ENCODE measurements around the gene REXO4. TPM values are rescaled to one million over a fixed set of nuclear protein-coding genes. Genes with fewer than 3 reads are reported as not detected.

The REXO4 gene
- polyA plus RNA-seq, 1 donor from 2014 or later, result 16.1 TPM

DNA sequence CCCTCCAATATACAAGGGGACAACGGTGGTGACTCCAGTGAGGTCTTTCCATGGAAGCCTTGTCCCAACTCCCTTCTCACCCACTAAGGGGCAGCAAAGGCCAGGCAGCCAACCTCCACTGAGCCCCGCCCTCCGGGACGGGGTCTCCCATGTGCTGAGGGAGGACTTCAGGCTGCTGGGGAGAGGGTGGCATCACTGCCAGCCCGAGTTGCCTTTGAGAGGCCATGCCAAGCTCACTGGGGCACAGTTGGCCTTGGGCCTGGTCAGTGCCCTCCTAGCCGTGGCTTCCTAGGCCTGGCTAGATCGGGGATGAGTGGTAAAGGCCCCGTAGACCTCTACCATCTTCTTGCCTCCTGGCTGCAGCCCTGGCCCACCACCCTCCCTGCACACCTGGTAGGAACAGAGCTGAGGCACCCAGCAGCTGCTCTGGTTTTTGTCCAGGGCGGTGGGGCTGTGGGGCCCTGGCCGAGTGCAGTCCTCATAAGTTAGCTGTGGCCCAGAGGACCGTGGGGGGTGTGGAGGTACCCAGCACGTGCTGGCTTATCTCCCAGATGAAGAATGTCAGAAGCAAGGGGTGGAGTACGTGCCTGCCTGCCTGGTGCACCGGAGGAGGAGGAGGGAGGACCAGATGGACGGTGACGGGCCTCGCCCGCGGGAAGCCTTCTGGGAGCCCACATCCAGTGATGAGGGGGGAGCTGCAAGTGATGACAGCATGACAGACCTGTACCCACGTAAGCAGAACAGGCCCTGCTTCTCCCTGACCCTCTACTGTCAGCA lies 58.2 kb downstream of the REXO4 start:
- Histone ChIP-seq H3K36me3 (ENCODE audit: insufficient read depth, low read length) (no peaks in the 10 kb centered on the region), H3K79me2 (replicated peaks; ENCODE audit: insufficient read depth, low read length) (peaks cover 16% of the 10 kb centered on the region), H3K9ac (ENCODE audit: low read length) (no peak overlapping the region), H3K27me3 (ENCODE audit: insufficient read depth, low read depth, low read length) (no peaks in the 10 kb centered on the region), H3K9me3 (ENCODE audit: low read length) (no peaks in the 10 kb centered on the region), H3F3A (ENCODE audit: insufficient read depth, low read length, poor library complexity, severe bottlenecking) (no peaks in the 10 kb centered on the region), H4K20me1 (ENCODE audit: insufficient read depth) (no peaks in the 10 kb centered on the region), H2AFZ (ENCODE audit: low read depth, low read length) (no peak overlapping the region), H3K27ac (ENCODE audit: low read length) (no peak overlapping the region), H3K9me2 (ENCODE audit: insufficient read depth, low read length) (no peaks in the 10 kb centered on the region), H3K4me3 (ENCODE audit: low read length) (no peak overlapping the region), H3K4me2 (ENCODE audit: low read length) (no peak overlapping the region)
- no peak for TF ChIP-seq EP300 (conservative IDR thresholded peaks at IDR 0.05; ENCODE audit: poor library complexity, severe bottlenecking)
- no peak for TF ChIP-seq TAF1 (IDR thresholded peaks at IDR 0.05; ENCODE audit: low read depth)
- TF ChIP-seq SMC3 (conservative IDR thresholded peaks at IDR 0.05; ENCODE audit: poor library complexity), result no peak
- peak; percentile 30 for TF ChIP-seq RAD21 (conservative IDR thresholded peaks at IDR 0.05)
- no peak for TF ChIP-seq EZH2 (IDR thresholded peaks at IDR 0.05; ENCODE audit: borderline replicate concordance, insufficient read depth, low read length, poor library complexity, severe bottlenecking)
- TF ChIP-seq POLR2AphosphoS5 (IDR thresholded peaks at IDR 0.05), result no peak
- no peak for TF ChIP-seq CTCF (IDR thresholded peaks at IDR 0.05; ENCODE audit: poor library complexity, severe bottlenecking)

GRCh38 chr9:133357656-133358055 lies 60.2 kb downstream of the REXO4 start:
- peak overlapping the region; percentile 95 for H3K4me3 ChIP-seq (ENCODE audit: low read length)
- H3K27ac ChIP-seq (ENCODE audit: low read length), result no peak overlapping the region
- H3K9me3 ChIP-seq (ENCODE audit: low read length), result no peaks in the 10 kb centered on the region
- peak overlapping the region; percentile 80 for H3K4me2 ChIP-seq (ENCODE audit: low read length)
- H4K20me1 ChIP-seq (ENCODE audit: insufficient read depth), result no peaks in the 10 kb centered on the region
- no peaks in the 10 kb centered on the region for H3K36me3 ChIP-seq (ENCODE audit: insufficient read depth, low read length)
- peak overlapping the region; percentile 80 for H3K9ac ChIP-seq (ENCODE audit: low read length)
- no peaks in the 10 kb centered on the region for H3K9me2 ChIP-seq (ENCODE audit: insufficient read depth, low read length)
- H3F3A ChIP-seq (ENCODE audit: insufficient read depth, low read length, poor library complexity, severe bottlenecking), result no peaks in the 10 kb centered on the region
- no peak overlapping the region for H2AFZ ChIP-seq (ENCODE audit: low read depth, low read length)
- H3K79me2 ChIP-seq (replicated peaks; ENCODE audit: insufficient read depth, low read length), result peaks cover 16% of the 10 kb centered on the region
- H3K27me3 ChIP-seq (ENCODE audit: insufficient read depth, low read depth, low read length), result no peaks in the 10 kb centered on the region
- TF ChIP-seq REST (IDR thresholded peaks at IDR 0.05; ENCODE audit: borderline replicate concordance) (no peak), SMC3 (conservative IDR thresholded peaks at IDR 0.05; ENCODE audit: poor library complexity) (no peak), TAF1 (IDR thresholded peaks at IDR 0.05; ENCODE audit: low read depth) (no peak), EZH2 (IDR thresholded peaks at IDR 0.05; ENCODE audit: borderline replicate concordance, insufficient read depth, low read length, poor library complexity, severe bottlenecking) (no peak), EP300 (conservative IDR thresholded peaks at IDR 0.05; ENCODE audit: poor library complexity, severe bottlenecking) (no peak), POLR2AphosphoS5 (IDR thresholded peaks at IDR 0.05) (no peak), CTCF (IDR thresholded peaks at IDR 0.05; ENCODE audit: poor library complexity, severe bottlenecking) (no peak), MXI1 (conservative IDR thresholded peaks at IDR 0.05; ENCODE audit: poor library complexity, severe bottlenecking) (no peak), RAD21 (conservative IDR thresholded peaks at IDR 0.05) (no peak)

Data from neural cell (in vitro differentiated cells).